Frontal cortex (tissue), 4 donors: ENCODE results near the gene GRAMD1B. TPM values are rescaled to one million over a fixed set of nuclear protein-coding genes. Genes with fewer than 3 reads are reported as not detected.

Experiments used
- DNase-seq, 2 donors: peaks; one replicate each; pipeline ENCODE4 v3.0.0; 2012; ENCODE audit warnings: low spot score in 2 of 2
- FAIRE-seq: peaks from 2 replicates; lab custom pipeline; 2012; peaks lifted over from hg19 to GRCh38; lab: Jason Lieb, UNC
- total RNA-seq: library from RNA; depleted of rRNA; stranded (reverse); fragments of >200 nt; gene quantifications from one replicate; pipeline ENCODE4 v1.2.3, GENCODE V29; 2014
- donor health status: control.
- donor health status: control.
- donor health status: control.

GRAMD1B gene
- total RNA-seq, 1 donor from 2014 or later: 39.9 TPM

DNA sequence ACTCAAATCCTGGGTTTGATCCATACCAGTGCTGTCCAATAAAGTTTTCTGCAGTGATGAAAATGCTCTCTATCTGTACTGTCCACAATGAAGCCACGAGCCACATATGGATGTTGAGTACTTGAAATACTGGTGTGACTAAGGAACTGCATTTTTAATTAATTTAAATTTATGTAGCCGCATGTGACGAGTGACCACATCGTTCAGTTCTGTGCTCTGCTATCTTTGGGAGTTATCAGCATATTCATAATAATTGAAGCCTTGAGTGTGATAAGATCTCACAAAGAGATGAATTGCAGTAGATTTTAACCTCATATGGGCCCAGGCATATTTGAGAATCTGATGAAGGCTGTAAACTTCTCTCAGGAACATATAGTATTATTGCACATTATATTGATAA lies 40.8 kb downstream of the GRAMD1B start:
- DNase-seq (no peak), FAIRE-seq (no peak)

GRCh38 chr11:123472236-123472935 lies 42.3 kb downstream of the GRAMD1B start:
- DNase-seq (no peak), FAIRE-seq (no peak)

DNA sequence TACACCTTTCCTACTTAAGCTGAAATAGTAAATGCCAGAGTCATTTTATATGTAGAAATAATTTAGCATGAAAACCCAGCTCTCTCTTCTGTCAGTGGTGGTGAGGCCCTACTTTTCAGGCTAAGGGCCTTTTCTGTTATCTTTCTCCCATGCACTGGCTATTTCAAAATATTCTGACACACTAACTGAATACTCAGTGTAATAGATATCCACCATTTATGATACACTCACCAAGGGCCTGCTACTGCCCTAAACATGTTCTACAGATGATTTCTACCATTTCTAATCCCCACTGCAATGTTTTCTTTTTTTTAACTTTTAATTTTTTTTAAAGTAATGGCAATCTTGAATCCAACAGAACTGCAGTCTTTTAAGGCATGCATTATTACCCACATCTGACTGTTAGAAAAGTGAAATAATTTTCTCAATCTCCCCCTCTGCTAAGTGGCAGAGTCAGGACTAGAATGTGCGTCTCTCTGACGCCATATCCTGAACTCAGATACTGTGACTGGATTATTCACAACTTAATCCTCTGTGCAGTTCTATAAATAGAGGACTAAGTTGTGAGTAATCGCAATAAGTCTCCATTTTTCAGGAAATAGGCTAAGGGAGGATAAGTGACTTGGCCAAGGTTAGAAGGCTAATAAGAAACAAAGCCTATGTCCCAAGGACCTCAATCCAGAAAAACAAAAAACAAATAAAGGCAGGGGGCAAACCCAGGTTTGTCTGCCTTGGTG lies 44.0 kb downstream of the GRAMD1B start:
- FAIRE-seq: no peak
- no peak for DNase-seq

DNA sequence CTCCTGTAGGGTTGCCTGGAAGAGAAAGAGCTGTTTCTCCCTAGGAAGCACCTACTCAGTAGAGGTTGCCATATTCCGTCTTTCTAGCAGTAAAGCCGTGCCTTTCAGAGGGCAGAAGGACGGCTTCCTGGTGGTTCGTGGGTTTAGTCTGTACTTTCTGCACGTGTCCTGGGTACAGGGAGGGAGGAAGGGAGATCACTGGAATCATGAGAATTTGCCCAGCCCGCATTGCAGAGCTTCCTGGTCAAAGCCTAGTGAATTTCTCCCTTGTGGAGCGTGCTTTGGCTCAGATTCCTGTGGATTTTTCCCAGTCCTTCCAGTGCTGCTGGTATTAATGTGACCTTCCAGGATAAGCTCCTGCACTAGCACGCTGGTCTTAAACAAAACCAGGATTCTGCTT lies 44.9 kb downstream of the GRAMD1B start:
- DNase-seq: no peak
- no peak for FAIRE-seq

GRCh38 chr11:123475469-123475868 lies 45.4 kb downstream of the GRAMD1B start:
- FAIRE-seq: no peak
- no peak for DNase-seq

GRCh38 chr11:123477205-123477907 lies 47.3 kb downstream of the GRAMD1B start:
- FAIRE-seq (no peak), DNase-seq (no peak)

DNA sequence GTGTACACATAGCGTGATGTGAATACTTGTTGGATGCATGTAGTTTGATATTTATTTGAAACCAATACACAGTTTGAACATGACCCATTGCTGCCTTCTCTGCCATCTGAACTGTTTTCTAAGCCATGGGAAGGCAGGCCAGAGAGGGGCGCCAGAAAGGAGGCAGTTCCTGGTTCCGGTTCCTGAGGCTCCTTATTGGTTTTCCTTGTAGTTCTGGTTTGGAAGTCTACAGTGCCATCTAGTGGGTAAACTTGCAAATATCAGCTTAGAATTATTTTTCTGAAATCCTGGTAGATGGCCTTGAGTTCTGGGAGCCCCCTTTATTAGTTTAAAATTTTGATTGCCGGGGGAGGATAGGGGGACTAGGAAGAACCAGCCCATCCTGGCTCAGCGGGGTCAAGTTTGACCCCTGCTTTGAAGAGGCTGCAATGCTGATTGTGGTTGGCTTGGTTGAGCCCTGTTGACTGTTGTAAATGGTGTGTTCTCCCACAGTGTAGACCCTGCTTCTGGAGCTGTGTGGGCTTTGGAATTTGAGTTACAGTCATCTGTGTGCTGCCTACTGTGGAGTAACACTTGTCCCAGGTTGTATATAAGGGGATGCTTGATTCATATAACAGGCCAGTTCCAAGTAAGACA lies 48.4 kb downstream of the GRAMD1B start:
- peak; percentile 36 for FAIRE-seq
- peak; percentile 43 to 66 for DNase-seq

- FAIRE-seq (no peak), DNase-seq (no peak)
Observed at GRCh38 chr11:123479048-123479837, 49.2 kb downstream of the GRAMD1B start.

DNA sequence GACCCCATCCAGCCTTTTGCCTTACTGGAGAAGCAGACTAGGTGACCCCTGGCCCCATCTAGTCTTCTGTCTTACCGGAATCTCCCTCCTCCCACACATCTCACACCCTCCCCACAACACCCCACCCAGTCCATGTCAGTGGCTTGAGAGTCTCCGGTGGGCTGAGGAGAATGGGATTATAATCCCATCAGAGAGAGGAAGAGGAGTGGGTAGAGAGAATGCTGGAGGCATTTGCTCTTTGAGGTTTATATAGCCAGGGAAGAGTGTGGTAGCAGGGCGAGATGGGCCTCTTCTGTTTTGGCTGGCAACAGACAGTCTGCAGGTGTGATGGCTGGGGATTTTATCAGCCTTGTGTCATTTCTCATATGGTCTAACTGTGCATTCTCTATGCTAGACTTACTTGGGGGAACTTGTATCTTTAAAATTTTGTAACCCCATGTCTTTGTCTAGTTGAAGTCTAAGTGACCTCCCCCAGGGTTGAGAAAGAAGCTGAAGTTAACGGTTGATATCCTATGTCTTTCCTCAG lies 50.3 kb downstream of the GRAMD1B start:
- FAIRE-seq: no peak
- DNase-seq: no peak

GRCh38 chr11:123480882-123481281 lies 50.8 kb downstream of the GRAMD1B start:
- FAIRE-seq: no peak
- no peak for DNase-seq

DNA sequence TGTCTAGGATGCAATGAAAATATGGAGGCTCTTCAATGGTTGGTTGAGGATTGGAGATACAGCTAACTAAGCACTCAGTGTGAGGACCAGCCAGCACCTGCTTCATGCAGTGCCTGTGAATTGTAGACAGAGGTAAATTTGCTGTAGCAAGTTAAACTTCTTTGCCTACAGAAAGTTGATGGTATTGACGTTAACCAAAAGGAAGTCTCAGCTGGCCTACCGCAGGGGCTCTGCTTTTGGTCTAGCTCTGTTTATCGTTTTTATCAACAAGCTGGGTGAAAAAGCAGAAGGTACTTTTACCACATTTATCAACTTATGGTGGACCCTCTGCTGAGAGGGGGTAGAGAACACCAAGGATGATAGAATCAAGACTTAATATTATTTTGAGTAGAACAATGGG lies 51.6 kb downstream of the GRAMD1B start:
- DNase-seq: no peak
- no peak for FAIRE-seq

GRCh38 chr11:123482218-123482617 lies 52.1 kb downstream of the GRAMD1B start:
- no peak for DNase-seq
- no peak for FAIRE-seq

GRCh38 chr11:123483058-123483457 lies 53.0 kb downstream of the GRAMD1B start:
- DNase-seq (no peak), FAIRE-seq (no peak)

DNA sequence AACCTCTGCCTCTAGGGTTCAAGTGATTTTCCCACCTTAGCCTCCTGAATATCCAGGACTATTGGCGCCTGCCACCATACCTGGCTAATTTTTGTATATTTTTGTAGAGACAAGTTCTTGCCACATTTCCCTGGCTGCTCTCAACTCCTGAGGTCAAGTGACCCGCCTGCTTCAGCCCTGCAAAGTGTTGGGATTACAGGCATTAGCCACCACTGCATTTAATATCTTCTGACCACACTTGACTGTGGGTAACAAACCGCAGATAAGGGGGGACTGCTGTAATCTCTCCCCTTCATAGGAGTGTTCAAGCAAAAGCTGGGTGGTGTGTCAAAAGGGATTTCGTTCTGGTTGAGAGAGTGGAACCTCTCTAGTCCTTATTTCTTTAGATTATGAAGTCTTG lies 53.4 kb downstream of the GRAMD1B start:
- DNase-seq (no peak), FAIRE-seq (no peak)

DNA sequence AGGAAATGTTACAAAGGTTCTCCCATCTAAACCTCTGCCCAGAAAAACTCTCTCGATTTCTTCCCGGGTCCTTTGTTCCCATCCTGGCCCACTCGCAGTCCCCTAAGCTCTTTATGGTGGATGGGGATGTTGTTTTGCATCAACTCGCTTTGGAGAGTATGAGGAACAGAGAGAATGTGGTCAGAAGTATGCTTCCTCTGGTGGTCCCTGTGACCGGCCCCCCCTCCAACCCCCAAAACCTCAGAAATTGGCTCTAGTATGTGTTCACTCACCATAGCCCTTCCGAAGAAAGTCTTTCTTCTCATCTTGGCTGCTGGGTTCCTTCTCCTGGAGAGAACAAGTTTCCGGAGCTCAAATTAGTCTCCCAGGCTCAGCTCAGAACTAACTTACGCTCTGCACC lies 54.4 kb downstream of the GRAMD1B start:
- FAIRE-seq: no peak
- no peak for DNase-seq

- no peak for FAIRE-seq
- no peak for DNase-seq
Observed at GRCh38 chr11:123487157-123487744, 57.2 kb downstream of the GRAMD1B start.

GRCh38 chr11:123490527-123490926 lies 60.5 kb downstream of the GRAMD1B start:
- DNase-seq: no peak
- FAIRE-seq: no peak

- FAIRE-seq (no peak), DNase-seq (no peak)
Observed at GRCh38 chr11:123491241-123491640, 61.2 kb downstream of the GRAMD1B start.
